Left ventricle myocardium inferior (tissue), 1 donor: Measurements from ENCODE around the gene PTK7. TPM values are rescaled to one million over a fixed set of nuclear protein-coding genes. Genes with fewer than 3 reads are reported as not detected.
A peak's percentile ranks its signal among the peaks of the same experiment; 100 is the strongest.

Source experiments
- DNase-seq: peaks from one replicate; pipeline ENCODE4 v3.0.0-alpha.2; 2020
- H3K27ac ChIP-seq: fragments of 200-600 bp; replicated peaks from 2 replicates; pipeline ENCODE4 v1.8.0; 2021
- H3K27me3 ChIP-seq: fragments of 200-600 bp; 2 replicates; pipeline ENCODE4 v1.8.0; 2021; ENCODE audit warnings: low read depth
- H3K36me3 ChIP-seq: fragments of 200-600 bp; 2 replicates; pipeline ENCODE4 v1.8.0; 2021
- H3K4me1 ChIP-seq: fragments of 200-600 bp; 2 replicates; pipeline ENCODE4 v1.8.0; 2021
- H3K4me3 ChIP-seq: fragments of 200-600 bp; 2 replicates; pipeline ENCODE4 v1.8.0; 2021; ENCODE audit warnings: mild to moderate bottlenecking, moderate library complexity
- H3K9me3 ChIP-seq: fragments of 200-600 bp; replicated peaks from 2 replicates; pipeline ENCODE4 v1.8.0; 2021
- CTCF ChIP-seq: fragments of 200-600 bp; IDR thresholded peaks from 2 replicates; pipeline ENCODE4 v1.8.0; 2021; ENCODE audit warnings: antibody characterized with exemption, mild to moderate bottlenecking, borderline replicate concordance
- intact Hi-C: fragments of 100-400 bp; cut with micrococcal nuclease; formaldehyde crosslinking; loops from one replicate; pipeline ENCODE4 v1.11.0; 2022
- long read RNA-seq: library from polyadenylated mRNA; unstranded; transcript quantifications from one replicate; pipeline ENCODE4 v2.0.0, GENCODE V29; 2021
- total RNA-seq: library from RNA; stranded (reverse); fragmentation: NEBNext Ultra II Directional; extraction: Animal tissue kit (Norgen Biotek cat#: 25700); gene quantifications from one replicate; pipeline ENCODE4 v1.2.1, GENCODE V29; 2021
- donor health status: DM: no; HTN: yes; CAD: no; lungs with severe emphysema.

The PTK7 gene
- total RNA-seq = 2.6 TPM
- long read RNA-seq, full-length matches to known transcripts = 3 of 3 reads
- long read RNA-seq, partial matches to known transcripts = 0 of 3 reads
- long read RNA-seq, other reads (novel, unspliced or antisense) = 0 of 3 reads

DNA sequence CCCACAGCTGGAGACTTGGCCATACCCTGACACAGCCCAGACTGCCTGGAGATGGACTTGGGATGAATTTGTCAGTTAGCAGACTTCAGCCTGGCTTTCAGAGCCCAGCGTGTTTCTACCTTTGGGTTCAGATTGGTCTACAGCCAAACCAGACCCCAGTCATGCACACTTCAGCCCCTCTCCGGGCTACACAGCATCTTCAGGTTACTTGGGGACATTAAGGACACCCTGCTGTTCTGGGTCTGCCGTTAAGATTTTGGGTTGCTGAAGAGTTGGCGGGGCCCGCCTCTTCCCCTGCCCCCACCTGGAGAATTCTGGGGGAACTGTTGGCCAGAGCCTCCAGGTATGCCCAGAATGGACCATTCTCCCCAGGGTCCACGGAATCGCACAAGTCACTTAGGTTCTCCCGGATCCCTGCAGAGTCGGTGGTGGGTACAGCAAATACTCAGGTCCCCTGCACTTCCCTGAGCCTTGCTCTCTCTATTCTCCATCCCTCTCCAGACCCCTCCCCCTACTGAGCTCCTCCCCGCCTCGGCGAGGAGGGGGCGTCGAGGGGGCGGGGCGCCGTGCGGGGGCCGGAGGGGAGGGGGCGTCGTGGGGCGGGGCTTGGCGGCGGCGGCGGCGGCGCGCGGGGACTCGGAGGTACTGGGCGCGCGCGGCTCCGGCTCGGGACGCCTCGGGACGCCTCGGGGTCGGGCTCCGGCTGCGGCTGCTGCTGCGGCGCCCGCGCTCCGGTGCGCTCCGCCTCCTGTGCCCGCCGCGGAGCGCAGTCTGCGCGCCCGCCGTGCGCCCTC is at the start of gene PTK7:
PTK7 (plus strand) TSS at position 645 of the 794 bp plus-strand sequence. CDS start 175 bp downstream, outside the sequence.
- intact Hi-C loops = no loop called here
- Histone ChIP-seq H3K4me3 (peak within 1 kb of the TSS; percentile 69), H3K27ac (no peak within 1 kb of the TSS), H3K9me3 (no peaks in the 10 kb centered on the region), H3K36me3 (peaks cover 42% of the 10 kb centered on the region), H3K4me1 (peaks cover 15% of the 10 kb centered on the region), H3K27me3 (peaks cover 29% of the 10 kb centered on the region)
- DNase-seq = peak; percentile 22
- TF ChIP-seq CTCF = no peak

DNA sequence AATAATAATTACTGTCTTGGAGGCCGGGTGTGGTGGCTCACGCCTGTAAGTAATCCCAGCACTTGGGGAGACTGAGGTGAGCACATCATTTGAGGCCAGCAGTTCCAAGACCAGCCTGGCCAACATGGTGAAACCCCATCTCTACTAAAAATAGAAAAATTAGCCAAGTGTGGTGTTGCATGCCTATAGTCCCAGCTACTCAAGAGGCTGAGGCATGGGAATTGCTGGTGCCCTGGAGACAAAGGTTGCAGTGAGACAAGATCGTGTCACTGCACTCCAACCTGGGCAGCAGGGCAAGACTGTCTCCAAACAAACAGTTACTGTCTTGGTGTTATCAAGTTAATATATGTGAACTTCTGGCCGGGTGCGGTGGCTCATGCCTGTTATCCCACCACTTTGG is 49.7 kb upstream of the PTK7 start:
- TF ChIP-seq CTCF = no peak
- DNase-seq = no peak
- peaks cover 29% of the 10 kb centered on the region for H3K4me1 ChIP-seq
- no peaks in the 10 kb centered on the region for H3K27me3 ChIP-seq
- no peak overlapping the region for H3K4me3 ChIP-seq
- peaks cover 71% of the 10 kb centered on the region for H3K36me3 ChIP-seq
- H3K27ac ChIP-seq = no peak overlapping the region
- intact Hi-C loops = no loop called here
- no peaks in the 10 kb centered on the region for H3K9me3 ChIP-seq

- peaks cover 75% of the 10 kb centered on the region for H3K36me3 ChIP-seq
- no peaks in the 10 kb centered on the region for H3K9me3 ChIP-seq
- intact Hi-C loops = no loop called here
- H3K27ac ChIP-seq = no peak overlapping the region
- peaks cover 4% of the 10 kb centered on the region for H3K4me1 ChIP-seq
- TF ChIP-seq CTCF = no peak
- no peak for DNase-seq
- H3K27me3 ChIP-seq = no peaks in the 10 kb centered on the region
- no peak overlapping the region for H3K4me3 ChIP-seq
Measured at GRCh38 chr6:43029120-43029519, 47.0 kb upstream of the PTK7 start.

DNA sequence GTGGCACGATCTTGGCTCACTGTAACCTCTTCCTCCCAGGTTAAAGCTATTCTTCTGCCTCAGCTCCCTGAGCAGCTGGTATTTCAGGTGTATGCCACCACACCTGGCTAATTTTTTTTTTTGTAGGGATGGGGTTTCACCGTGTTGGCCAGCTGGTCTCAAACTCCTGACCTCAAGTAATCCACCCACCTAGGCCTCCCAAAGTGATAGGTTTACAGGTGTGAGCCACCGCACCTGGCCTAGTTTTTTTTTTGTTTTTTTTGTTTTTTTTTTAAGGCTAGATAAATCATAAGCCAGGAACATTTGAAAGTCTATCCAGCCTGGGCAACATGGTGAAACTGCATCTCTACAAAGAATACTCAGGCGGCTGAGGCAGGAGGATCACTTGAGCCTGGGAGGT is 43.8 kb upstream of the PTK7 start:
- no peak for DNase-seq
- Histone ChIP-seq H3K27me3 (no peaks in the 10 kb centered on the region), H3K36me3 (peaks cover 47% of the 10 kb centered on the region), H3K4me1 (peaks cover 21% of the 10 kb centered on the region), H3K9me3 (no peaks in the 10 kb centered on the region), H3K4me3 (no peak overlapping the region), H3K27ac (no peak overlapping the region)
- TF ChIP-seq CTCF = no peak
- intact Hi-C loops = no loop called here

- intact Hi-C loops = no loop called here
- Histone ChIP-seq H3K36me3 (peaks cover 49% of the 10 kb centered on the region), H3K9me3 (no peaks in the 10 kb centered on the region)
Measured at GRCh38 chr6:43033496-43034189, 42.5 kb upstream of the PTK7 start.

More at GRCh38 chr6:43033496-43034189, 42.5 kb upstream of the PTK7 start:
- Histone ChIP-seq H3K4me1 (peaks cover 27% of the 10 kb centered on the region), H3K27ac (no peak overlapping the region), H3K4me3 (no peak overlapping the region), H3K27me3 (no peaks in the 10 kb centered on the region)
- TF ChIP-seq CTCF = no peak
- no peak for DNase-seq
